Chondrocyte (in vitro differentiated cells): ENCODE results near the gene OARD1. TPM values are rescaled to one million over a fixed set of nuclear protein-coding genes. Genes with fewer than 3 reads are reported as not detected.
A peak's percentile ranks its signal among the peaks of the same experiment; 100 is the strongest.

Experiments
- DNase-seq: peaks from one replicate; pipeline ENCODE4 v3.0.0; 2021; ENCODE audit warnings: mixed read lengths, low spot score
- H3K27ac Mint-ChIP-seq: one replicate; pipeline ENCODE4 v1.8.0; 2021; ENCODE audit warnings: mild to moderate bottlenecking, moderate library complexity, mixed read lengths; ENCODE audit not compliant: unreplicated experiment
- H3K27me3 Mint-ChIP-seq: 2 replicates; pipeline ENCODE4 v1.8.0; 2021; ENCODE audit warnings: low read depth, mixed read lengths
- H3K36me3 Mint-ChIP-seq: 2 replicates; pipeline ENCODE4 v1.8.0; 2021; ENCODE audit warnings: low read depth, mixed read lengths
- H3K4me1 Mint-ChIP-seq: 2 replicates; pipeline ENCODE4 v1.8.0; 2021; ENCODE audit warnings: low read depth, mild to moderate bottlenecking, mixed read lengths
- H3K4me3 Mint-ChIP-seq: one replicate; pipeline ENCODE4 v1.8.0; 2021; ENCODE audit warnings: mild to moderate bottlenecking, moderate library complexity, mixed read lengths; ENCODE audit not compliant: unreplicated experiment
- H3K9me3 Mint-ChIP-seq: 2 replicates; pipeline ENCODE4 v1.8.0; 2021; ENCODE audit warnings: low read depth, mixed read lengths
- total RNA-seq: library from RNA; stranded (reverse); gene quantifications from 3 replicates; pipeline ENCODE4 v1.2.1, GENCODE V29; 2021
- TF ChIP-seq, protein P1 (sequence below): fragments of 200-600 bp; sonication (generic); IDR thresholded peaks from 2 replicates; pipeline ENCODE4 v1.5.0; 2021; ENCODE audit warnings: antibody characterized with exemption, mild to moderate bottlenecking, moderate library complexity

The OARD1 gene
- total RNA-seq, 1 donor from 2014 or later, result 12.2 TPM

DNA sequence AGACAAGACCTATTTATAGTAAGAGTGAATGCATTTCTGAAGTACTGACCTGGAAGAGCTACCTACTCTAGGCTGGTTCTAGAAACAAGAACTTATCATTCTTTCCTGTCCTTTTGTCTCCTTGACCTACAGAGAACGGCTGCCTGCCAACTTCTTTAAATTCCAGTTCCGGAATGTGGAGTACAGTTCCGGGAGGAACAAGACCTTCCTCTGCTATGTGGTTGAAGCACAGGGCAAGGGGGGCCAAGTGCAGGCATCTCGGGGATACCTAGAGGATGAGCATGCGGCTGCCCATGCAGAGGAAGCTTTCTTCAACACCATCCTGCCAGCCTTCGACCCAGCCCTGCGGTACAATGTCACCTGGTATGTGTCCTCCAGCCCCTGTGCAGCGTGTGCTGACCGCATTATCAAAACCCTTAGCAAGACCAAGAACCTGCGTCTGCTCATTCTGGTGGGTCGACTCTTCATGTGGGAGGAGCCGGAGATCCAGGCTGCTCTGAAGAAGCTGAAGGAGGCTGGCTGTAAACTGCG lies 10.9 kb downstream of the OARD1 start:
- H3K27me3 Mint-ChIP-seq, result no peaks in the 10 kb centered on the region
- H3K9me3 Mint-ChIP-seq, result no peaks in the 10 kb centered on the region
- DNase-seq, result no peak
- no peaks in the 10 kb centered on the region for H3K36me3 Mint-ChIP-seq
- H3K27ac Mint-ChIP-seq, result peak overlapping the region; percentile 59
- no peak overlapping the region for H3K4me3 Mint-ChIP-seq
- TF ChIP-seq, protein P1, sequence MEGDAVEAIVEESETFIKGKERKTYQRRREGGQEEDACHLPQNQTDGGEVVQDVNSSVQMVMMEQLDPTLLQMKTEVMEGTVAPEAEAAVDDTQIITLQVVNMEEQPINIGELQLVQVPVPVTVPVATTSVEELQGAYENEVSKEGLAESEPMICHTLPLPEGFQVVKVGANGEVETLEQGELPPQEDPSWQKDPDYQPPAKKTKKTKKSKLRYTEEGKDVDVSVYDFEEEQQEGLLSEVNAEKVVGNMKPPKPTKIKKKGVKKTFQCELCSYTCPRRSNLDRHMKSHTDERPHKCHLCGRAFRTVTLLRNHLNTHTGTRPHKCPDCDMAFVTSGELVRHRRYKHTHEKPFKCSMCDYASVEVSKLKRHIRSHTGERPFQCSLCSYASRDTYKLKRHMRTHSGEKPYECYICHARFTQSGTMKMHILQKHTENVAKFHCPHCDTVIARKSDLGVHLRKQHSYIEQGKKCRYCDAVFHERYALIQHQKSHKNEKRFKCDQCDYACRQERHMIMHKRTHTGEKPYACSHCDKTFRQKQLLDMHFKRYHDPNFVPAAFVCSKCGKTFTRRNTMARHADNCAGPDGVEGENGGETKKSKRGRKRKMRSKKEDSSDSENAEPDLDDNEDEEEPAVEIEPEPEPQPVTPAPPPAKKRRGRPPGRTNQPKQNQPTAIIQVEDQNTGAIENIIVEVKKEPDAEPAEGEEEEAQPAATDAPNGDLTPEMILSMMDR, result no peak
- peaks cover 12% of the 10 kb centered on the region for H3K4me1 Mint-ChIP-seq

DNA sequence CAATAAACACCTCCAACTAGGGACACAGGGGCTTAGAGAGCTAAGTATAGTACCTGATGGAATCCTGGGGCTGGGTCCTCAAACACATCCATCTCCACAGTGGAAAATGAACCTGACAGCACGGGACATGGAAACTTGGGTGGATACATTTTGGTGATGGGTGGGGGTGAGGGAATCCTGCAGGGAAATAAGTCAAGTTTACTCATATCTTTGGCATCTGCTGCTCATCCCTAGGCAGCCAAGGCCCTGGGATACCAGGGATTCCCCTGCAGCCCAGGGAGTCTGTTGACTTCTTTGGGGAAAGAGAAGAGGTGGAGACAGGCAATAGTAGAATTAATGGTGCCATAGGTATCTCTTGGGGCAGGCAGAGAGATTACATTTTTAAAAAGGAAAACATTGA lies 12.6 kb downstream of the OARD1 start:
- no peak for DNase-seq
- Mint-ChIP-seq H3K9me3 (no peaks in the 10 kb centered on the region), H3K27ac (no peak overlapping the region), H3K4me1 (peaks cover 23% of the 10 kb centered on the region), H3K27me3 (no peaks in the 10 kb centered on the region), H3K4me3 (no peak overlapping the region), H3K36me3 (no peaks in the 10 kb centered on the region)
- TF ChIP-seq, protein P1, result no peak

DNA sequence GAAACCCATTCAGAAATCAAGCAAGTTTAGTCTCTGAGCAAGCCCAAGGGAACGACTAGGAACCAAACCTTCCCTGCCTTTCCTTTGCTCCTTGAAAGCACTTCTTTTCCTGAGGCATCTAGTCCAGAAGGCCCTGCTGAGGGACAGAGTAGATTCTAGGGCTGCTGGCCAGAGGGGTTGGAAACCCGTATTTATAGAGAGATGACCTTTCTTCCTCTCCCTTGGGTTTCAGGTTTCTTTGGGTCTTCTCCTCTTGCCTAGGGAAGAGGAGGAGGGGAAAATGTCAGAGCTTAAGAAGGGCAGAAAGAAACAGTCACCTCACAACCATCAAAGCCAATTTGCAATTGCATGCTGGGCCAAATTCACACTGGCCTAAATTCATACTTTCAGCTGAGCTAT lies 13.4 kb downstream of the OARD1 start:
- H3K27me3 Mint-ChIP-seq, result no peaks in the 10 kb centered on the region
- H3K4me3 Mint-ChIP-seq, result no peak overlapping the region
- H3K36me3 Mint-ChIP-seq, result no peaks in the 10 kb centered on the region
- no peaks in the 10 kb centered on the region for H3K9me3 Mint-ChIP-seq
- TF ChIP-seq, protein P1, result no peak
- DNase-seq, result no peak
- H3K4me1 Mint-ChIP-seq, result peaks cover 23% of the 10 kb centered on the region
- H3K27ac Mint-ChIP-seq, result no peak overlapping the region

DNA sequence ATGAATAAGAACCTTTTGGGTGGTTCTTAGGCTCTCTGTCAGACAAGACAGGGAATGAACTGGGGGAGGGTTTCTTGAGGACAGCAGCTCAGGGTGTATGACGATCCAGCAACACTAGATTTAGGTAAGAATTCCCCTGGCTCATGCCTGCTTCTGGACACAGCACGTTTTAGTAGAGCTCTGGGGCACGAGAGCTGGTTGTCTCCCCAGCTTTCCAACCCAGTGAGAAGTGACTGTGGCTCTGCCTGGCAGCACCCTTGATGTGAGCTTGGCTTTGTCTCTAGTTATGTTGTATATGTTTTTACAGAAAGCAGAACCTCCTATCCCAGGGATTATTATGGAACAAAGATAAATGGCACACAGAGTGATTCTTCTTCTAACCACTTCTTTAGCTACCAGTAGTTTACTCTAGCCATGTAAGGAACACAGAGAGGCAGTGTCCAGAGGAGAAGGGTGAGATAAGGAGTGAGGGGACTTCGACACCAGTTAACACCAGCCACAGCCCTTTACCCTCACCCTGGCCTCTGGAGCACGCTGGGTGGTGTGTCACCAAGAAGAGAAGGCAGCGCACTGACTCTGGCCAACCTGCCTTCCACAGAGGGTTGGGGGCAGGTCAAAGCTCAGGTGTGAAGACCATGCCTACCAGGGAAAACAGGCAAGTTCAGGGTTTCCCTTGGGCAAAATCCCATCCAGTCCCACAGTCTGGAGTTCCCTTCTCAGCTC lies 15.2 kb downstream of the OARD1 start:
- no peaks in the 10 kb centered on the region for H3K9me3 Mint-ChIP-seq
- peaks cover 26% of the 10 kb centered on the region for H3K4me1 Mint-ChIP-seq
- no peak for DNase-seq
- no peaks in the 10 kb centered on the region for H3K36me3 Mint-ChIP-seq
- TF ChIP-seq, protein P1, result no peak
- H3K4me3 Mint-ChIP-seq, result no peak overlapping the region
- H3K27ac Mint-ChIP-seq, result no peak overlapping the region
- no peaks in the 10 kb centered on the region for H3K27me3 Mint-ChIP-seq

DNA sequence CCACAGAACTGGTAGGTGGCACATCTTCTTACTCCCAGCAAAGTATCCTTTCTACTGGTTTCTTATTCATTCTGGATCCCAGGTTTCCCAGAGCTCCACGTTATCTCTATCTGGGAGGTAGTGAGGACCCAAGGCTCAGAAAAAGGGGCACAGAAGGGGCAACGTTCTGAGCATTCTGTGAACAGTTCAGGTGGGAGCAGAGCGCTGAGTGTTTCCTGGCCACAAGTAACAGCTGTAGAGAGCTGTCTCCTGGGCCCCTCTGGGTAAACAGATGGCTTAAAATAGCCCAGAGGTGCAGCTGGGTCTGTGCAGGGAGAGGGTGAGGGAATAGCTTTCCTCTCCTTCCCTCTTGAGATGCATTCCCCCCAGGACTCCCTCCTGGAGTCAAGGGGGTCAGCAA lies 17.0 kb downstream of the OARD1 start:
- no peak for DNase-seq
- no peak overlapping the region for H3K27ac Mint-ChIP-seq
- no peaks in the 10 kb centered on the region for H3K9me3 Mint-ChIP-seq
- no peaks in the 10 kb centered on the region for H3K36me3 Mint-ChIP-seq
- H3K27me3 Mint-ChIP-seq, result no peaks in the 10 kb centered on the region
- H3K4me3 Mint-ChIP-seq, result no peak overlapping the region
- TF ChIP-seq, protein P1, result no peak
- peaks cover 28% of the 10 kb centered on the region for H3K4me1 Mint-ChIP-seq
